Peyer's patch (tissue), 4 donors: Measurements from ENCODE around the gene CDHR5. TPM values are rescaled to one million over a fixed set of nuclear protein-coding genes. Genes with fewer than 3 reads are reported as not detected.

Source experiments
- DNase-seq, 3 donors: peaks; one replicate each; pipeline ENCODE4 v3.0.0-alpha.2; 2017 to 2019
- H3K27ac ChIP-seq, 4 donors: fragments of 200-600 bp; sonication (generic); one replicate each; pipeline ENCODE4 v1.5.1; 2016 to 2019
- H3K27me3 ChIP-seq, 2 donors: fragments of 200-600 bp; sonication (generic); one replicate each; pipeline ENCODE4 v1.5.1; 2019
- H3K36me3 ChIP-seq, 3 donors: fragments of 200-600 bp; sonication (generic); one replicate each; pipeline ENCODE4 v1.5.1; 2016 to 2019
- H3K4me1 ChIP-seq, 4 donors: fragments of 200-600 bp; sonication (generic); one replicate each; pipeline ENCODE4 v1.5.1; 2016 to 2019
- H3K4me3 ChIP-seq, 4 donors: fragments of 200-600 bp; sonication (generic); 1 replicate in 3 of 4; 2 replicates in 1 of 4; pipeline ENCODE4 v1.5.1; 2016 to 2019; ENCODE audit warnings: mild to moderate bottlenecking in 1 of 4
- H3K9me3 ChIP-seq, 4 donors: fragments of 200-600 bp; sonication (generic); one replicate each; pipeline ENCODE4 v1.5.1; 2016 to 2019; ENCODE audit warnings: mild to moderate bottlenecking in 1 of 4
- CTCF ChIP-seq, 6 experiments: fragments of 450-650 bp in 4 of 6; fragments of 200-600 bp in 2 of 6; sonication (generic) in 1 of 6; IDR thresholded peaks; one replicate each; pipeline ENCODE4 v1.5.1; 2017 to 2019; ENCODE audit warnings: antibody characterized with exemption in 6 of 6, mild to moderate bottlenecking in 3 of 6, moderate library complexity in 1 of 6
- POLR2A ChIP-seq, 2 donors: fragments of 450-650 bp; IDR thresholded peaks; one replicate each; pipeline ENCODE4 v1.5.1; 2017; ENCODE audit warnings: antibody characterized with exemption in 2 of 2, mild to moderate bottlenecking in 2 of 2, moderate library complexity in 2 of 2
- total RNA-seq, 4 donors: library from RNA; depleted of rRNA; stranded (reverse); fragments of >200 nt; gene quantifications; one replicate each; pipeline ENCODE4 v1.1.0, GENCODE V29; 2016

Gene CDHR5
- total RNA-seq, 4 donors from 2014 or later, result 77.6 to 1,696 (median 1,274) TPM

DNA sequence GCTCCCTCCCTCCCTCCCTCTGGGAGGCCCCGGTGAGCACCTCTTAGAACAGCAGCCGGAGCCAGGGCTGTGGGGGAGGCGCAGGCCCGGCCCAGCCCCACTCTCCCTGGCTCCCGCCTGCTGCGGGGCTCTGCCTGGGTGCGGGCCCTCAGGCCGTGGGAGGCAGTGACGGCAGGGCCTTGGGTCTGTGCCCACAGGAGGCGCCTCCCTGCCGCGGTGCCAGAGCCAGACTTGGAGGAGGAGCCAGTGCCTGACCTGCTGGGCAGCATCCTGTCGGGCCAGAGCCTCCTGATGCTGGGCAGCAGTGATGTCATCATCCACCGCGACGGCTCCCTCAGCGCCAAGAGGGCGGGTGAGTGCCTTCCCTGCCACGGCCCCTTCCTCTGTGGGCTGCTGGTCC, 18.5 kb downstream of the CDHR5 start:
- TF ChIP-seq POLR2A (IDR thresholded peaks at IDR 0.05) (no peak), CTCF (IDR thresholded peaks at IDR 0.05) (no peak)
- Histone ChIP-seq H3K27ac (no peak overlapping the region), H3K4me3 (no peak overlapping the region), H3K4me1 (peaks cover 0 to 3% (median 0%) of the 10 kb centered on the region in 4 donors), H3K27me3 (no peaks in the 10 kb centered on the region), H3K9me3 (no peaks in the 10 kb centered on the region), H3K36me3 (peaks cover 0 to 100% (median 5%) of the 10 kb centered on the region in 3 donors)
- DNase-seq, result no peak

DNA sequence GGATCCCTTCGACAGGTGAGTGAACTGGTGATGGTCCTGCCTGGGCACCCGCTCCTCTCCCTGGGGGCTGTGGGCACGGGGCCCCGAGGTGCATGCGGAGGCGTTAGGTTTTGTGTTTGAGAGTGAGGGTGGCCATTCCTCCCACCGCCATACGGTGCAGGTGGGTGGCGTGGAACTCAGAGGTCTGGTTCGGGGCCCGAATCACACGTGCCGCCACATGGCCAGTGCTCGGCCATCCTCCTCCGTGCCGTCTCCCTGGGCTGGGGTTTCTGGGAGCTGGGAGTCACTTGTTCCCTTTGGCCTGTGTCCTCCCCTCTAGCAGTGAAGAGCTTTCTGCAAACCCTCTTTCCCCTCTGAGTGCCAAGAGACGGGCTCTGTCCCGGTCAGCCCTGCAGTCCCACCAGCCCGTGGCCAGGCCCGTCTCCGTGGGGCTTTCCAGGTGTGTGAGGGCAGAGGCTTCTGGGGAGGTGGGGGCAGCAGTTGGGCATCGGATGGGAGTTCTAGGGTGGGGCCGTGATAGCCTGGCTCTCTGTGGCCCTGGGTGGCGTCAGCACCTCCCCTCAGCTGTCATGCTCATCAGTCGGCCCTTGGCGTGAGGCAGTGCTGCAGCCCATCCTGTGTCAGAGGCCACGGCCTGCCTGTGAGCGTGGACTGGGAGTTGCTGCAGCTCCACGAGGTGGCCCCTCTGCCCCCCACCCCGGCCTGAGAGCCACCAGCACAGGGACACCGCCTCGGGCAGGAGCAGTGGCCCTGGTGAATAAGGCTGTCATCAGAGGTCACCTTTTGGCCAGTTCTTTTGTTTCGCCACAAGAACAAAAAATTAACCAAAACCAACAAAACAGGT, 19.2 kb downstream of the CDHR5 start:
- Histone ChIP-seq H3K27ac (no peak overlapping the region), H3K4me3 (no peak overlapping the region), H3K27me3 (no peaks in the 10 kb centered on the region), H3K4me1 (no peaks in the 10 kb centered on the region), H3K36me3 (peaks cover 0 to 100% (median 5%) of the 10 kb centered on the region in 3 donors), H3K9me3 (no peaks in the 10 kb centered on the region)
- no peak for DNase-seq
- no peak for TF ChIP-seq POLR2A (IDR thresholded peaks at IDR 0.05)
- TF ChIP-seq CTCF (IDR thresholded peaks at IDR 0.05), result no peak

- Histone ChIP-seq H3K27me3 (no peaks in the 10 kb centered on the region), H3K36me3 (peaks cover 0 to 100% (median 5%) of the 10 kb centered on the region in 3 donors), H3K4me1 (no peaks in the 10 kb centered on the region), H3K9me3 (no peaks in the 10 kb centered on the region), H3K27ac (no peak overlapping the region), H3K4me3 (no peak overlapping the region)
- no peak for DNase-seq
- no peak for TF ChIP-seq POLR2A (IDR thresholded peaks at IDR 0.05)
- no peak for TF ChIP-seq CTCF (IDR thresholded peaks at IDR 0.05)
Observed at GRCh38 chr11:603154-603553, 21.6 kb downstream of the CDHR5 start.

GRCh38 chr11:601573-602245, 23.0 kb downstream of the CDHR5 start:
- DNase-seq, result no peak
- Histone ChIP-seq H3K4me1 (no peaks in the 10 kb centered on the region), H3K36me3 (peaks cover 0 to 100% (median 5%) of the 10 kb centered on the region in 3 donors), H3K9me3 (no peaks in the 10 kb centered on the region), H3K27me3 (no peaks in the 10 kb centered on the region), H3K4me3 (no peak overlapping the region), H3K27ac (no peak overlapping the region)
- TF ChIP-seq CTCF (IDR thresholded peaks at IDR 0.05) (no peak), POLR2A (IDR thresholded peaks at IDR 0.05) (no peak)

DNA sequence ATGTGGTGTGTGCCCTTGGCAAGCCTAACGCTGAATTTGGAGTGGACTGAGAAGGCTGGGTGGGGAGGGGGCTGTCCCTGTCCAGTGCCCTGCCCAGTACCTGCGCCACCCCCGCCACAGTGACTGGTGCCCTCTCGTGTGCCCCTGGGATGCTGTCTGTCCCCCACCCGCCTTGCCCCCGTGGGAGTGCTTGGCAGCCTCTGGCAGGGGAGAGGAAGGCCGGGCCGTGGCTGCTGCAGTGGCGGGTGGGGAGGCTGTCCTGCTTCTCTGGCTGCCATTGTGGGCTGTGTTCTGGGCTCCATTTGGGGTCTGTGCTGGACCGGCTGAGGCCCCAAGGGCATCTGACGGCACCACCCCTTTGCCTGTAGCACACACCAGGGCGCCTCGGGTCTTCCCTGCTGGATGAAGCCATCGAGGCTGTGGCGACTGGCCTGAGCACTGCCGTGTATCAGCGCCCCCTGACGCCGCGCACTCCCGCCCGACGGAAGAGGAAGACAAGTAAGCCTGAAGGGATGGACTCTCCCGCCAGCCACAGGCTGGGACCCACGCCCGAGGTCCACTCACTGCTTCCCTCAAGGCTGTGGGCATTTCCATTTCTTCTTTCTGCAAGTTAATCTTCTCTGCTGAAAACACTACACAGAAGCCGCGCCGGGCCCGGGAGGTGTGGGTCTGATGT, 26.6 kb downstream of the CDHR5 start:
- no peaks in the 10 kb centered on the region for H3K27me3 ChIP-seq
- no peaks in the 10 kb centered on the region for H3K9me3 ChIP-seq
- H3K4me1 ChIP-seq, result no peaks in the 10 kb centered on the region
- H3K27ac ChIP-seq, result no peak overlapping the region
- no peak for DNase-seq
- no peak overlapping the region for H3K4me3 ChIP-seq
- TF ChIP-seq CTCF (IDR thresholded peaks at IDR 0.05), result no peak
- TF ChIP-seq POLR2A (IDR thresholded peaks at IDR 0.05), result no peak
- H3K36me3 ChIP-seq, result peaks cover 0 to 99% (median 0%) of the 10 kb centered on the region in 3 donors
